Smooth muscle cell (in vitro differentiated cells): Measurements from ENCODE around the gene SLC39A1. TPM values are rescaled to one million over a fixed set of nuclear protein-coding genes. Genes with fewer than 3 reads are reported as not detected.

ENCODE experiments used
- DNase-seq: peaks from one replicate; lab custom pipeline; 2025; ENCODE audit not compliant: unreplicated experiment; lab: John Stamatoyannopoulos, UW
- H2AFZ ChIP-seq: fragments of 200-600 bp; sonication (generic); 2 replicates; pipeline ENCODE4 v1.6.0; 2016; ENCODE audit warnings: antibody characterized with exemption, low read depth, mild to moderate bottlenecking
- H3F3A ChIP-seq: fragments of 200-600 bp; sonication (generic); 2 replicates; pipeline ENCODE4 v1.6.0; 2017; ENCODE audit warnings: antibody characterized with exemption, low read depth
- H3K27ac ChIP-seq: fragments of 200-600 bp; sonication (generic); 2 replicates; pipeline ENCODE4 v1.5.1; 2016; ENCODE audit warnings: low read depth, mild to moderate bottlenecking
- H3K27me3 ChIP-seq: fragments of 200-600 bp; sonication (generic); 2 replicates; pipeline ENCODE4 v1.6.1; 2016; ENCODE audit warnings: low read depth, mild to moderate bottlenecking
- H3K36me3 ChIP-seq: fragments of 200-600 bp; sonication (generic); 2 replicates; pipeline ENCODE4 v1.5.1; 2016; ENCODE audit warnings: low read depth
- H3K4me1 ChIP-seq: fragments of 200-600 bp; sonication (generic); 2 replicates; pipeline ENCODE4 v1.5.1; 2016; ENCODE audit warnings: low read depth
- H3K4me2 ChIP-seq: fragments of 200-600 bp; sonication (generic); 2 replicates; pipeline ENCODE4 v1.6.0; 2016; ENCODE audit warnings: mild to moderate bottlenecking
- H3K4me3 ChIP-seq: fragments of 200-600 bp; sonication (generic); 2 replicates; pipeline ENCODE4 v1.5.1; 2016; ENCODE audit warnings: mild to moderate bottlenecking
- H3K79me2 ChIP-seq: fragments of 200-600 bp; sonication (generic); 2 replicates; pipeline ENCODE4 v1.6.0; 2016; ENCODE audit warnings: low read depth, mild to moderate bottlenecking
- H3K9ac ChIP-seq: fragments of 200-600 bp; sonication (generic); 2 replicates; pipeline ENCODE4 v1.6.0; 2016; ENCODE audit warnings: low read depth
- H3K9me3 ChIP-seq: fragments of 200-600 bp; sonication (generic); replicated peaks from 2 replicates; pipeline ENCODE4 v1.5.1; 2016; ENCODE audit warnings: low read depth
- H4K20me1 ChIP-seq: fragments of 200-600 bp; sonication (generic); 2 replicates; pipeline ENCODE4 v1.6.0; 2016; ENCODE audit warnings: low read depth
- CTCF ChIP-seq: fragments of 200-600 bp; sonication (generic); IDR thresholded peaks from 2 replicates; pipeline ENCODE4 v1.5.1; 2017; ENCODE audit warnings: borderline replicate concordance, mild to moderate bottlenecking, antibody characterized with exemption; ENCODE audit not compliant: insufficient read depth, poor library complexity, severe bottlenecking
- WGBS: methylation state at CpG from one replicate; pipeline ENCODE4 v1.1.7; 2016; ENCODE audit warnings: low lambda C conversion rate; 5-methylcytosine and 5-hydroxymethylcytosine counted together
- polyA plus RNA-seq: library from polyadenylated mRNA; unstranded; fragments of >200 nt; fragmentation: Nextera tagmentation; extraction: Ambion mirVana; gene quantifications from 2 replicates; pipeline ENCODE4 v1.2.1, GENCODE V29; 2016
- total RNA-seq: library from RNA; depleted of rRNA; stranded (reverse); fragments of >200 nt; gene quantifications from 2 replicates; pipeline ENCODE4 v1.2.3, GENCODE V29; 2014

SLC39A1 gene
- total and polyA plus RNA-seq, 2 experiments from 2014 or later = 104 to 143 TPM

GRCh38 chr1:153973071-153973470 lies 9.7 kb upstream of the SLC39A1 start:
- Histone ChIP-seq H3K36me3 (no peaks in the 10 kb centered on the region), H3K4me3 (no peak overlapping the region)

GRCh38 chr1:153970346-153970745 lies 7.0 kb upstream of the SLC39A1 start:
- no peaks in the 10 kb centered on the region for H3K9me3 ChIP-seq
- peaks cover 4% of the 10 kb centered on the region for H3K79me2 ChIP-seq
- peaks cover 8% of the 10 kb centered on the region for H3F3A ChIP-seq
- DNase-seq = no peak
- H3K4me1 ChIP-seq = peaks cover 4% of the 10 kb centered on the region
- H3K36me3 ChIP-seq = no peaks in the 10 kb centered on the region
- no peaks in the 10 kb centered on the region for H4K20me1 ChIP-seq
- no peak overlapping the region for H2AFZ ChIP-seq
- no peak overlapping the region for H3K4me3 ChIP-seq
- H3K27ac ChIP-seq = no peak overlapping the region
- no peaks in the 10 kb centered on the region for H3K27me3 ChIP-seq
- no peak overlapping the region for H3K4me2 ChIP-seq
- TF ChIP-seq CTCF = no peak
- H3K9ac ChIP-seq = no peak overlapping the region
- WGBS = 94% methylated on average over 2 of the region's 2 CpGs

More at GRCh38 chr1:153973071-153973470, 9.7 kb upstream of the SLC39A1 start:
- Histone ChIP-seq H3K27me3 (no peaks in the 10 kb centered on the region), H3K4me1 (peaks cover 9% of the 10 kb centered on the region), H3K27ac (no peak overlapping the region), H3K9ac (no peak overlapping the region), H2AFZ (no peak overlapping the region), H3K4me2 (no peak overlapping the region), H3F3A (peaks cover 9% of the 10 kb centered on the region), H4K20me1 (peaks cover 10% of the 10 kb centered on the region), H3K9me3 (no peaks in the 10 kb centered on the region), H3K79me2 (peaks cover 18% of the 10 kb centered on the region)
- no peak for DNase-seq
- WGBS = 92% methylated on average over 3 of the region's 3 CpGs
- TF ChIP-seq CTCF = no peak

- Histone ChIP-seq H3F3A (peaks cover 8% of the 10 kb centered on the region), H3K4me3 (peak overlapping the region; percentile 63), H3K27me3 (no peaks in the 10 kb centered on the region), H3K9me3 (no peaks in the 10 kb centered on the region), H3K4me1 (peaks cover 14% of the 10 kb centered on the region), H4K20me1 (no peaks in the 10 kb centered on the region), H3K9ac (no peak overlapping the region), H3K27ac (no peak overlapping the region), H3K4me2 (peak overlapping the region; percentile 87), H3K36me3 (no peaks in the 10 kb centered on the region), H2AFZ (no peak overlapping the region), H3K79me2 (peaks cover 13% of the 10 kb centered on the region)
- DNase-seq = no peak
- no peak for TF ChIP-seq CTCF
- WGBS = 95% methylated on average over 2 of the region's 2 CpGs
Measured at GRCh38 chr1:153968972-153969371, 5.6 kb upstream of the SLC39A1 start.

GRCh38 chr1:153968408-153968807 lies 5.1 kb upstream of the SLC39A1 start:
- H3K4me2 ChIP-seq = peak overlapping the region; percentile 87
- no peaks in the 10 kb centered on the region for H3K27me3 ChIP-seq
- no peak overlapping the region for H3K27ac ChIP-seq
- peaks cover 14% of the 10 kb centered on the region for H3K4me1 ChIP-seq
- H2AFZ ChIP-seq = no peak overlapping the region
- H3K79me2 ChIP-seq = peaks cover 13% of the 10 kb centered on the region
- TF ChIP-seq CTCF = no peak
- no peaks in the 10 kb centered on the region for H4K20me1 ChIP-seq
- H3K9ac ChIP-seq = no peak overlapping the region
- no peaks in the 10 kb centered on the region for H3K9me3 ChIP-seq
- H3K36me3 ChIP-seq = no peaks in the 10 kb centered on the region
- 44% methylated on average over 12 of the region's 13 CpGs for WGBS
- peaks cover 8% of the 10 kb centered on the region for H3F3A ChIP-seq
- peak overlapping the region; percentile 63 for H3K4me3 ChIP-seq
- DNase-seq = no peak
